SK-N-SH (cell line): Measurements from ENCODE around the gene FAM20A. TPM values are rescaled to one million over a fixed set of nuclear protein-coding genes. Genes with fewer than 3 reads are reported as not detected.
A peak's percentile ranks its signal among the peaks of the same experiment; 100 is the strongest.

Experiments used
- CTCF ChIA-PET: fragments of 300-600, 350-600 bp; formaldehyde crosslinking; extraction: SDS; loops from one replicate; lab custom pipeline; 2021; lab: Yijun Ruan, JAX
- POLR2A ChIA-PET: fragments of 350-600 bp; sonication (Branson Sonifier 250); formaldehyde crosslinking; extraction: SDS; loops from one replicate; lab custom pipeline; 2020; ENCODE audit warnings: antibody characterized with exemption, inconsistent platforms; lab: Yijun Ruan, JAX
- DNase-seq: peaks from one replicate; pipeline ENCODE4 v3.0.0; 2012
- H2AFZ ChIP-seq: fragments of 200-600 bp; sonication (generic); 2 replicates; pipeline ENCODE4 v1.8.1; 2016; ENCODE audit warnings: antibody characterized with exemption, mild to moderate bottlenecking, low read depth
- H3F3A ChIP-seq: fragments of 200-600 bp; sonication (generic); replicated peaks from 2 replicates; pipeline ENCODE3; 2016; ENCODE audit warnings: antibody characterized with exemption, mild to moderate bottlenecking; ENCODE audit not compliant: insufficient read depth
- H3K27ac ChIP-seq, 2 experiments: fragments of 200-500 bp in 1 of 2; fragments of 200-600 bp in 1 of 2; sonication (Bioruptor generic) in 1 of 2; sonication (generic), shearing (Covaris generic) in 1 of 2; 2 replicates each; pipeline versions ENCODE4 v1.5.1 to v1.6.1; 2014 to 2016; ENCODE audit warnings: low read depth in 2 of 2, inconsistent platforms in 1 of 2, low read length in 1 of 2, mild to moderate bottlenecking in 1 of 2, mixed read lengths in 1 of 2
- H3K27me3 ChIP-seq: fragments of 200-600 bp; sonication (generic), shearing (Covaris generic); 2 replicates; pipeline ENCODE4 v1.6.1; 2016; ENCODE audit warnings: mixed run types; ENCODE audit not compliant: insufficient read depth
- H3K36me3 ChIP-seq, 2 experiments: fragments of 200-500 bp in 1 of 2; fragments of 200-600 bp in 1 of 2; sonication (Bioruptor generic) in 1 of 2; sonication (generic) in 1 of 2; replicated peaks in 1 of 2; 2 replicates each; pipeline versions ENCODE3 to v1.5.1; 2014 to 2016; ENCODE audit warnings: low read length in 1 of 2, mild to moderate bottlenecking in 1 of 2; ENCODE audit not compliant: insufficient read depth in 2 of 2, control insufficient read depth in 1 of 2
- H3K4me1 ChIP-seq, 2 experiments: fragments of 200-500 bp in 1 of 2; fragments of 200-600 bp in 1 of 2; sonication (Bioruptor generic) in 1 of 2; sonication (generic), shearing (Covaris generic) in 1 of 2; 2 replicates each; pipeline versions ENCODE4 v1.5.1 to v1.6.1; 2014 to 2016; ENCODE audit warnings: low read depth in 1 of 2, low read length in 1 of 2, mixed run types in 1 of 2; ENCODE audit not compliant: insufficient read depth in 2 of 2, control insufficient read depth in 1 of 2
- H3K4me2 ChIP-seq: fragments of 200-600 bp; sonication (generic), shearing (Covaris generic); 2 replicates; pipeline ENCODE4 v1.6.1; 2017; ENCODE audit warnings: mixed run types
- H3K4me3 ChIP-seq, 2 experiments: fragments of 200-500 bp in 1 of 2; fragments of 200-600 bp in 1 of 2; sonication (Bioruptor generic) in 1 of 2; sonication (generic), shearing (Covaris generic) in 1 of 2; 2 replicates each; pipeline versions ENCODE4 v1.5.1 to v1.8.1; 2014 to 2016; ENCODE audit warnings: low read depth in 2 of 2, inconsistent platforms in 1 of 2, low read length in 1 of 2, mild to moderate bottlenecking in 1 of 2, mixed read lengths in 1 of 2, moderate library complexity in 1 of 2
- H3K79me2 ChIP-seq: fragments of 200-600 bp; sonication (generic); 2 replicates; pipeline ENCODE4 v1.8.1; 2017; ENCODE audit warnings: mild to moderate bottlenecking; ENCODE audit not compliant: insufficient read depth
- H3K9ac ChIP-seq: fragments of 200-600 bp; sonication (generic); 2 replicates; pipeline ENCODE4 v1.6.1; 2017; ENCODE audit warnings: mixed run types
- H3K9me2 ChIP-seq: fragments of 200-600 bp; sonication (generic); 2 replicates; pipeline ENCODE4 v1.6.1; 2017; ENCODE audit warnings: mixed run types
- H3K9me3 ChIP-seq: fragments of 200-600 bp; sonication (generic); 2 replicates; pipeline ENCODE4 v1.6.1; 2017; ENCODE audit warnings: mixed run types, mild to moderate bottlenecking, moderate library complexity
- H4K20me1 ChIP-seq: fragments of 200-600 bp; sonication (generic); 2 replicates; pipeline ENCODE4 v1.6.1; 2017; ENCODE audit warnings: mild to moderate bottlenecking, mixed run types; ENCODE audit not compliant: insufficient read depth
- CTCF ChIP-seq: fragments of 200-600 bp; sonication (generic); IDR thresholded peaks from 2 replicates; pipeline ENCODE4 v1.6.1; 2017; ENCODE audit warnings: antibody characterized with exemption, mild to moderate bottlenecking, moderate library complexity
- FOSL2 ChIP-seq: IDR thresholded peaks from 2 replicates; pipeline ENCODE4 v1.4.0; 2012; ENCODE audit warnings: low read depth, mild to moderate bottlenecking, moderate library complexity, borderline replicate concordance
- FOXM1 ChIP-seq: IDR thresholded peaks from 2 replicates; pipeline ENCODE4 v1.4.0; 2012; ENCODE audit warnings: low read depth, mild to moderate bottlenecking
- IRF3 ChIP-seq: fragments of 150-350 bp; IDR thresholded peaks from 2 replicates; pipeline ENCODE4 v1.6.1; 2016; ENCODE audit warnings: mild to moderate bottlenecking, low read depth, low read length
- POLR2AphosphoS5 ChIP-seq: IDR thresholded peaks from 2 replicates; pipeline ENCODE4 v1.6.1; 2012; ENCODE audit warnings: low read depth, low read length
- RAD21 ChIP-seq: IDR thresholded peaks from 2 replicates; pipeline ENCODE4 v1.6.1; 2012; ENCODE audit warnings: mild to moderate bottlenecking, low read length
- RCOR1 ChIP-seq: fragments of 150-350 bp; IDR thresholded peaks from 2 replicates; pipeline ENCODE4 v1.6.1; 2017; ENCODE audit warnings: antibody characterized with exemption, low read length
- REST ChIP-seq: IDR thresholded peaks from 2 replicates; pipeline ENCODE4 v1.6.1; 2012; ENCODE audit warnings: mild to moderate bottlenecking, low read depth, low read length, moderate library complexity
- RFX5 ChIP-seq: IDR thresholded peaks from 2 replicates; pipeline ENCODE4 v1.6.1; 2012; ENCODE audit warnings: mild to moderate bottlenecking, improper control_type of control experiment, low read length
- RXRA ChIP-seq: IDR thresholded peaks from 2 replicates; pipeline ENCODE4 v1.4.0; 2012; ENCODE audit warnings: low read depth, mild to moderate bottlenecking, borderline replicate concordance
- SMC3 ChIP-seq: IDR thresholded peaks from 2 replicates; pipeline ENCODE4 v1.6.1; 2012; ENCODE audit warnings: low read depth, low read length, improper control_type of control experiment
- TAF1 ChIP-seq: IDR thresholded peaks from 2 replicates; pipeline ENCODE4 v1.6.1; 2012; ENCODE audit warnings: low read depth, mild to moderate bottlenecking, low read length, moderate library complexity, borderline replicate concordance
- ZBTB33 ChIP-seq: IDR thresholded peaks from 2 replicates; pipeline ENCODE4 v1.4.0; 2012; ENCODE audit warnings: low read depth, borderline replicate concordance
- WGBS: methylation state at CpG from one replicate; pipeline ENCODE4 v1.1.6; 2017; ENCODE audit warnings: low lambda C conversion rate; 5-methylcytosine and 5-hydroxymethylcytosine counted together
- polyA plus RNA-seq, 3 experiments: library from polyadenylated mRNA; depleted of rRNA; stranded (reverse); fragments of >200 nt; gene quantifications; 2 replicates each; pipeline ENCODE4 v1.2.3, GENCODE V29; 2012
- TF ChIP-seq, protein P1 (sequence below): IDR thresholded peaks from 2 replicates; pipeline ENCODE4 v1.4.0; 2012; ENCODE audit warnings: low read depth

The FAM20A gene
- polyA plus RNA-seq, 1 of the 3 experiments (the other 2 are of a cell fraction) = not detected

DNA sequence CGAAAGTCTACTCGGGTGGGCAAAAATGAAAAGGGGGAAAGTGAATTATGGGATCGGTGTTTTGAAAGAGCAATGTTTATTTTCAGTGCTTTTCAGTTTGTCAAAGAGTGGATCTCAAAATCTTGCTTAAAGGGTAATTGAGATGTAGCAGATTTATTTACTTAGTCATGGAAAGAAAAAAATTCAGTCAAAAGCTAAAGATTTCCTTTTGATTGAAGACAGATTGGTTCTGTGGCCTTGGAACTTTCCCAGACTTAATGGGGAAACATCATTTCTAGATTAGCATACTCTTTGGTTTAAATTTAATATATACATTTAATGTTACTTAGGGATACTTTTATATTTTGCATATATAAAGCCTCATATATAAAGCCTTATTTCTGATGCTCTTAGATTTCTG lies 68.3 kb downstream of the FAM20A start:
- H3K79me2 ChIP-seq = peaks cover 7% of the 10 kb centered on the region; the same call in 1 of the 2 replicates
- H3K9me3 ChIP-seq = no peaks in the 10 kb centered on the region
- H4K20me1 ChIP-seq = no peaks in the 10 kb centered on the region
- peaks cover 97 to 98% of the 10 kb centered on the region in 2 experiments for H3K36me3 ChIP-seq
- peak overlapping the region in 1 of 2 experiments; percentile 9; a peak in 1 of 4 replicates for H3K27ac ChIP-seq
- H3K4me2 ChIP-seq = no peak overlapping the region
- ChIA-PET CTCF (interaction anchor here (1.4 to 2.0 kb wide), 2 partner anchors 69 to 226 kb away, joined by 4 to 5 read pairs; no protein-coding TSS in a partner anchor), POLR2A (no interaction called here)
- no peaks in the 10 kb centered on the region for H3K27me3 ChIP-seq
- WGBS = 82% methylated on average over 3 of the region's 3 CpGs
- H3K4me1 ChIP-seq = no peaks in the 10 kb centered on the region
- H3F3A ChIP-seq = peaks cover 11% of the 10 kb centered on the region
- H3K9ac ChIP-seq = no peak overlapping the region
- no peak overlapping the region for H3K4me3 ChIP-seq
- H3K9me2 ChIP-seq = no peaks in the 10 kb centered on the region
- DNase-seq = no peak
- TF ChIP-seq SMC3 = no peak
- no peak for TF ChIP-seq POLR2AphosphoS5
- TF ChIP-seq IRF3 = no peak
- TF ChIP-seq FOXM1 = no peak
- TF ChIP-seq RCOR1 = no peak
- no peak for TF ChIP-seq REST
- TF ChIP-seq, protein P1, sequence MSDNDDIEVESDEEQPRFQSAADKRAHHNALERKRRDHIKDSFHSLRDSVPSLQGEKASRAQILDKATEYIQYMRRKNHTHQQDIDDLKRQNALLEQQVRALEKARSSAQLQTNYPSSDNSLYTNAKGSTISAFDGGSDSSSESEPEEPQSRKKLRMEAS = no peak
- TF ChIP-seq ZBTB33 = no peak
- no peak for TF ChIP-seq CTCF
- TF ChIP-seq RXRA = no peak
- no peak for TF ChIP-seq RFX5
- no peak for TF ChIP-seq RAD21
- TF ChIP-seq FOSL2 = no peak
- TF ChIP-seq TAF1 = no peak
- no peak overlapping the region for H2AFZ ChIP-seq
